Activated T-cell treated with anti-CD3 and anti-CD28 coated beads for 48 hours (primary cell): ENCODE measurements around the gene NFATC1.
"Not testable (repeated sequence)": the region's sequence is repeated elsewhere in the genome, so short reads cannot be mapped to it uniquely, and the experiment has no call there.

Source experiments
- DNase-seq: peaks from one replicate; pipeline ENCODE4 v3.0.0-alpha.2; 2020; ENCODE audit warnings: low read depth

The NFATC1 gene

DNA sequence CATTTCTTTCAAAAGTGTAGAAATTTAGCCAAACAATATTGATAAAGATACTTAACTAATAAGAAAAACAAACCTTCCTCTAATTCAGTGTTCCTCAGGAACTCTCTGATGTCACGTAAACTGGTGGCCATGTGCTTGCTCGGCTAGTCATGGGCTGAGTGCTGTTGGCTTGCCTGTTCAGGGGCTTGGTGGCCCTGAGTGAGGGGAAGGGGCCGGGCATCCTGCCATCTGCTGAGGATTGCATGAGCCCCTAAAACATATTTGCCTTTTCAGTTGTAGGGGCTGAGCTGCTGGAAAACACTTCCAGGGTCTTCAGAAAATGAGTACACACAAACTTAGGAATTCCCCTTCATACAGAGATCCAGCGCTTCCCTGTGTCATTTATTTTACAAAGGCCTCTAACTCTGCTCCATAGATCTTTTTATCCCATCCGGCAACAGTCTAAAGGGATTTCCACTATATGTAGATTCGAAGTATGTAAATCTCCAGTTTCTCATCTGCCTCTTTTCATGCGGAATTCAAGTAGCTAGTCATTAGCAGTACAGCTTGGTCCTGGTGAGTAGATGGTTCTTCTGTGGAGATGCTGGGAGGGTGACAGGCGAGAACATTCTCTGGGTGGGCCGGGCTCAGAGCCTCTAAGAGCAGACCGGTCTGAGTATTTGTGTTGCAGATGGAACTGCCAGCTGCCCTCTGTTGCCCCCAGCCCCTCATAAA, 20.1 kb upstream of the NFATC1 start:
- no peak for DNase-seq

DNA sequence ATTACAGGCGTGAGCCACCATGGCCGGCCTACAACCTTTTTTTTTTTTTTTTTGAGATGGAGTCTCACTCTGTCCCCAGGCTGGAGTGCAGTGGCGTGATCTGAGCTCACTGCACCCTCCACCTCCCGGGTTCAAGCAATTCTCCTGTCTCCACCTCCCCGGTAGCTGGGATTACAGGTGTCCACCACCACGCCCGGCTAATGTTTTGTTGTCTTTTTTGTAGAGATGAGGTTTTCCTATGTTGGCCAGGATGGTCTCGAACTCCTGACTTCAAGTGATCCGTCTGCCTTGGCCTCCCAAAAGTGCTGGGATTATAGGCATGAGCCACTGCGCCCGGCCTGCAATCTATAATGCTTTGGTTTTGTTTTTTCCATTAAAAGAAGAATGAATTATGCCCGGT, 19.1 kb upstream of the NFATC1 start:
- DNase-seq = not testable (repeated sequence)

DNA sequence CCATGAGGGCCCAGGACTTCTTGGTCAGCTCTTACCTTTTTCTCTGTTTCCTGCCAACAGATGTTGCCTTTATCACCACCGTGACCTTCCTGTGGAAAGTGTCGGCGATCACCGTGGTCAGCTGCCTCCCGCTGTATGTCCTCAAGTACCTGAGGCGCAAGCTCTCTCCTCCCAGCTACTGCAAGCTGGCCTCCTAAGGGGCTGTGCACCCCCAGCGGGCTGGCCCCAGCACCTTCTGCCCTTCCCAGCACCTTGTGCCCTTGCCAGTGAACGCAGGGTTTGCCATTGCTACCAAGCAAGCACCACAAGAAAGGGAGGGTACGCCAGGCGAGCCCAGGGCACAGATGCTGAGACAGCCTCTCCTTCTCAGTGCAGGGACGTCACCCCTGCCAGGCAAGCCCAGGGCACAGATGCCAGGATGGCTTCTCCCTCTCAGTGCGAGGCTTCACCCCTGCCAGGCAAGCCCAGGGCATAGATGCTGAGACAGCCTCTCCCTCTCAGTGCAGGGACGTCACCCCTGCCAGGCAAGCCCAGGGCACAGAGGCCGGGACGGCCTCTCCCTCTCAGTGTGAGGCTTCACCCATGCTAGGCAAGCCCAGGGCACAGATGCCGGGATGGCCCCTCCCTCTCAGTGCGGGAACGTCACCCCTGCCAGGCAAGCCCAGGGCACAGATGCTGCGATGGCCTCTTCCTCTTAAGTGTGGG, 18.4 kb upstream of the NFATC1 start:
- no peak for DNase-seq

DNA sequence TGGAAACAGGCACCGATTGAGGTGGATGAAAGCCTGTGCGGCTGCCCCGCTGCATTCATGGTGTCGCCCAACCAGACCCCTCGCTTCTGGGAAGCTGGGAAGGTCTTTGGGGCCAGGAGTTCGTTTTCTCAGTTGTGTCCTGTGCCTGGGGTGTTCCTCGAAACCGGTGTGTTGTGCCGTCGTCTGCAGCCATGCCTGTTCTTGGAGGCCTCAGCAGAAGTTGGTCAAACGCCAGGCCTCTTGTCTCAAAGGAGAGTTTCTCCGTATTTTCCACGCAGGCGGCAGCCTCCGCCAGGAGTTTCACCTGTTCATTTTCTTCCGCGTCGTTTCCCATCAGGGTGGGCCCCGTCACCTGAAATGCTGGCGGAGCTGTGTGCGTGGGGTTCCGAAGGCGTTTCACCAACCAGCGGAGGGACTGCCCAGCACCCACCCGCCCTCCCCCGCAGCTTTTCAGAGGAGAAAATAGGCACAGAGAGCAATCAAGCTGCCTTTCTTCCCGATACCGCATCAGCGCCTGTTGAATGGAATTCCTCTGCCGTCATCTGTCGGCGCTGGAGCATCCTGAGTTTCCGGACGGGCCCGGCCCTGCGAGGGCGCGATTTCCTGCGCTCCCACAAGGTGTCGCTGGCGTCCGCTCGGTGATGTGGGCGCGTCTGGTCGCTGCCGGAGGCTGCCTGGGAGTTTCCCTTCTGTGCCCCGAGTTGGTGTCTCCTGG, 17.0 kb upstream of the NFATC1 start:
- DNase-seq = peak; percentile 77

DNA sequence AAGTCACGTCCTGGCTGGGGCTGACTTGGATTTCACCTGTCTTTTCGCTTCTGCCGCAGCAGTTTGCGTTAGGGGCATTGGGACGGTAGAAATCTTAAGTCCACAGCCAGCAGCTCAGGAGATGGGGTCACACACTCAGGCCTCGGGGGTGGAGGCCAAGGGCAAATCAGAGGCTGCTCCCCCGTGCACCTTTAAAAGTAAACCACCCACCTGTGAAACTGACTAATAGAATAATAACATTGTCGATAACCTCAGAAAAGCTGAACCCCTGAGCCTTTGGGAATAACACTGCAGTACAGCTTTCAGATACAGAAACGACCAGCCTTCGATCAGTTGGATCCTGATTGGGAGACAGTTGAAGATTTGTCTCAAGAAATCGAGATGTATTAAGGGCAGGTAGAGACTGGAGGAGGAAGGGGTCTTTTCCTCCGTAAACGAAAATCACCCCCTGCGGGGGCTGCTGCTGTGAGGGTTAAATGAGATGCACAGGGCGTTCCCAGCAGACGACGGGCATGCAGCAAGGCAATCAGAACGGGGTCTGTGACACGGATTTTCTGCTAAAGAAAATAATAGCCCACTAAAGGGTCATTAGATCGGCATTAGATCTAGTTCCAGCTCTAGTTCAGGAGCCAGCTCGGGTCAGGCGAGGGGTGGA, 16.4 kb upstream of the NFATC1 start:
- DNase-seq = no peak

DNA sequence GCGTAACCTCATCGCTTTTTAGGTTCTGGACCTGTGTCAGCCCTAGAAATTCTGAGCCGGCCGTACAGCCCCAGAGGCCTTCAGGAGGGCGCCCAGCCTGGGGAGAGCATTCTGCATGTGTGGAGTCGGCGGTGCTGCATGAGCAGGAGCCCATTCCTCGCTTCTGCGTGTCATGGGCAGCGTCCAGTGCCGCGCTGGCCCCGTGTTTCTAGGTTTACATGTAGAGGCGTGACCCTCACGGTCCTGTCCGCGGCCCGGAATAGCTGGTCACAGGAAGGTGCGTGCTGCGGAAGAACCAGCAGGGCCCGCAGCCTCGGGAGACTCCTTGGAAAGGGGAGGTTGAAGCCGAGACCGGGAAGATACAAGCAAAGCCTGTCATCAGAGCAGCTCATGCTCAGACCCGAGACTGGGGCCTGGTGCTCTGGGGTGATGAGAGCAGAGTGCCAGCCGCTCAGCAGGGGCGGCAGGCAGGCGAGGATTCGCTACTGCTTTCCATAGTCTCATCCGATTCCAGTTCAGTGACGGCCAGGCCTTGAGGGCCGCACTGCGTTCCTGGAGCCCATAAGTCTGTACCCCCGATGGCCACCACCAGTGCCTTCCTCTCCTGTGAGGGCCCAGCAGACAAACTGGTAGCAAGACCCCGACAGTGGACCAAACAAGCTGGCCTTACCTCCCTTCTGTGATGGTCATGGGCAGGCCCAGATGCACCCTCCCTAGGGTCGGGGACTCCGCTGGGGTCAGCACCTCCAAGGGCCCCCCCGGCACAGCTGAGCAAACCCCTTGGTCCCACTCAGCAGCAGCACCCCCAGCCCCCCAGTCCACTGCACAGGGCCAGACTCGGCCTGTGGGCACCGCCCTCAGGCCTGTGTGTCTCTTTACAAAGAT, 15.6 kb upstream of the NFATC1 start:
- DNase-seq = no peak

DNA sequence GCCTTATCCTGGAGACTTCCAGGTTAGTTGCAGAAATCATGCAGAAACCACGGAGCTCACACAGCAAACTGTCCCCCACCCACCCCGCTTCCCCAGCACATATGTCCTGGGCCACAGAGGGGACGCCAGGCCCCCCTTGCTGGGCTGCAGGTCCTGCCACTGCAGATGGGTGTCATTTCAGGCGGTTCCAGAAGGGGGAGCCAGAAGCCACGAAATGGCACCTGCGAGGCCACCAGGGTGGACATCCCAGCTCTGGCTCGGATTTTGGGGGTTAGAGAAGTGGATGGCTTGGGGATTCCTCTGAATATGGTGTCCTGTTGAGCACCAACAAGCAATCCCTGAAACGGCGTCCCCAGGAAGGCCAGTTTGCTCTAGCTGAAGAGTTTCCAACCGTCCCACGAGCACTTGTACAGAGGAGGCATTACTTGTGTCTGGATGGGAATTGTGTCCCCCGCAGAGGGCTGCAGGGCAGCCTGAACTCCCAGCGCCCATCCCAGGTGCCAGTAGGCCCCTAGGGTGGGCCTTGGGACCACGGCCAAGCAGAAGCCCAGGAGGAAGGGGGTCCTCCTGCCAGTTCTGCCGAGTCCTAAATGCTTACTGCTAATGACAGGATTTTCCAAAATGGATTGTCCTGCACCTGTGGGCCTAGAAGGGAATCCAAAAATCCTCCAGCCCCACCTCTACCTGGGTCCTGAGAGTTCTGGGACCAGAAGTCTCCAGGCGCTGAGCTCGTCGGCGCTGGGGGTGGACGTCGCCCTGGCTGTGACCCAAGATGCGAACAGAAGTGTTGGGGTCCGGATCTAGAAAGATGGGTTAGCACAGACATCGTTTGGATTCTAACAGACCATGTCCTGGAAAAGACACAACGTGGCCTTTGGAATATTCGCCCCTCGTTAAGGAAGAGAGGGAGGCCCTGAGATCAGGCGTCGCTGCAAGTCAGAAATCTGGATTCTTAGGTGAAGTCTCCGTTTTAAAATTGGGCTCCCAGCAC, 14.6 kb upstream of the NFATC1 start:
- DNase-seq = no peak

DNA sequence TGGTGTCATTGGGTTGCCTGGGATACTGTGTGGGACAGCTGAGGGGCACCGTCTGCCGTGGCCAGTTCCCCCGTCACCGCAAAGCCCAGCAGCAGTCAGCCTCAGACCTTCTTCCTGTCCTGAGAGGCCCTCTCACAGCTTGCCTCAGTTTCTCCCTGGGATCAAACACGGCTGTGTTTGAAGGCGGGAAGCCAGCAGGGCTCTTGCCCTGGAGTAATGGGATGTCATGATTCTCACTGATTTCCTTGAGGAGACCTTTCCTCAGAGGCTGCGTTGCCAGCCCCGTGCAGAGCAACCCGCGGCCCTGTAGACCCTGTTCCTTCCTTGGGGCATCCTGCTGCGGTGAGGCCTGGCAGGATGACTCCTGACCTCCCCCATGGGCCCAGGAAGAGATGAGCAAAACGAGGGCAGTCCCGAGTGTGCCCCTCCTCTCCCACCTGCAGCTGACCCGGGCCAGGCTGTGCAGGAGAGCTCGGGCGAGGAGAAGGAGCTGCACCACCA, 13.9 kb upstream of the NFATC1 start:
- no peak for DNase-seq

DNA sequence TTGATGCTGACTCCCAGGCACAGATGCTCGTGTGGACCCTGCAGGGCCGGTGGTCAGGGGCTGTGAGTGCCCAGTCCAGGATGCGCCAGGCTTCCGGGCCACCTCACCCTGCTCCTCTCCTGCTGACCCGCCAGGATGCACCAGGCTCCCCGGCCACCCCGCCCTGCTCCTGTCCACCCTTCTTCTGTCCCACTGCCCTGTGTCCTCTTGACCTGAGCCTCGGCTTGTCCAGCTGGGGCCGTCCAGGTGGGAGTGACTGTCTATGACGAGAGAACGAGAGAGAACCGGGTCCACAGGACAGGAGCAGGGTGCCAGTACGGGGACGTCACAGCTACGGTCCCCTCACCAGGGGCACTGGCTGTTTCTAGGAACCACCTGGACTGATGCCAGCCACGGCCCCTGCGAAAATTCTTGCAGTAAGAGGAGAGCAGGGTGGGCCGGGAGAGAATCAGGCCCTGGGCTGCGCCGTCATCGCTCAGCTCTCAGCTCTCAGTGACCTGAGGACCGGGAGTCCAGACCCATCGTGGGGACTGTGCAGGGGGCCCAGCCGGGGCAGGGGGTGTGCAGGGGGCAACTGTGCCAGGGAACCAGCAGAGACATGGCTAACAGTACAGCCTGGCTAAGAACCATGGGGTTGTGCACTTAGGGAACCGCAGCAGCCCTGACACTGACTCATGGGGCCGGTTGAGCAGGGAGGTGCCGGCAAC, 12.9 kb upstream of the NFATC1 start:
- DNase-seq = no peak

DNA sequence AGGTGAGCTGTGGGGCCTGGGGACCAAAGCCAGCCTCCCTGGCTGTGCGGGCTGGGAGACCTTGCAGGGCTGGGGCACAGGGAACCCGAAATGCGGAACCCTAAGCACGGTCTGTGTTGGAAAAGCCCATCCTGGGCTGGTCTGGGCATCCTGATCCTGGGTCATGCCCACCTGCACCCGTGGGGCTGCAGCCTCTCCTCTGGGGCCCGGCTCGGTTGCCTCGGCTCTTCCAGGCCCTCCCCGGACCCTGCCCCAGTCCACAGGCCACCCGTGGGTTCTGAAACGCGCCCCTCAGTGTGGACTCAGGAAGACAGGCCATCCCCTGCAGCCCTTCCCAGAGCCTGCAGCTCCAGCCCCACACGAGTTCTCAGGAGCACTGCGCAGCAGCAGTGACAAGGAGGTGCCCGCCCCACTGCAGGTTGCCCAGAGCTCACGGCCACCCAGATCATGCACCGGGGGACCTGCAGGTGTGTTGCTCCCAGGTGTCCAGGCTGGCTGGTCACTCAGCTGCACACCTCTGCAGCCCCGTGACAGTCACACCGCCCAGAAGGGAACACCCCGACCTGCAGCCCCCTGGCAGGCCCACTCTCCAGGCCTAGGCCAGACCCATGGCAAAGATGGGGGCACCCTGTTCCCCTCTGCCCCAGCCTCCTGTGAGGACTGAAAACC, 12.2 kb upstream of the NFATC1 start:
- DNase-seq = no peak

DNA sequence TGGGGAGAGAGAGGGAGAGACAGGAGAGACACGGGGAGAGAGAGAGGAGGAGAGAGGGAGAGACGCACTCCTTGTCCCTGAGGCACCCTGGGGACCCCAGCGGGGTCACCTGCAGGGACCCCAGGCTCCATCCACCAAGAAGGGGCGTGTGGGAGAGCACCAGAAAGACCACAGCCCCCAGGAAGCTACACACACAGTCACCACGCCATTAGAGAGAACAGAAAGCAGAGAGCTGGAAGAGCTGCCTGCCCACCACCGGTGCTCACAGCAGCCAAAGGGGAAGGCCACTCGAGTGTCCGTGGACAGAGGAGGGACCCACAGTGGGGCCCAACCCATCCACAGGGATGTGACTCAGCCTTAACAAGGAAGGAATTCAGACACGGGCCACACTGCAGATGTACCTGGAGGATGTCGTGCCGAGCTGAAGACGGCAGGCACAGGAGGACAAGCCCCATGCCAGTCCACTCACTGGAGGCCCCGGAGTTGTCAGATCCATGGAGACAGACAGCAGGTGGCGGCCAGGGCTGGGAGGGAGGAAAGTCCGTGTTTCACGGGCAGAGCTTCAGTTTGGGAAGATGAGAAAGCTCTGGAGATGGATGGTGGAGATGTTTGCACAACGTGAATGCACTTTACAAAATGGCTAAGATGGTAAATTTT, 11.5 kb upstream of the NFATC1 start:
- DNase-seq = no peak

DNA sequence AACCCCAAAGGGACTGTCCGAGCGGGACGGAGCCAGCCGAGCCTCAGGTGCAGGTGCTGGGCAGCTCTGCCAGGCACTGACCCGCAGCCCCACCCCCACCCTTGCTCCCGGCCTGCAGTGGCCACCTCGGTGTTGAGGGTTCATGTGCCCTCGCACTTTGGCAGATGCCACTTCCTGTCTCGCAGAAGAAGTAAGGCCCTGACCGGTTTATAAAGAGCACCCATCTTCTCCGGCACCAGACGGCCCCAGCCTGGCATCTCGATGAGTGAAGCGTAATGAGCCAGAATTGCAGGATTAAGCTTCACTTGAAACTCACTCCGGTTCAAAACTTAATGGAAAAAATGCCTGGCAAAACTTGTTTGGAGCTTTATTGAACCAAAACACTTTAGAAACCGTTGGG, 10.9 kb upstream of the NFATC1 start:
- DNase-seq = no peak

DNA sequence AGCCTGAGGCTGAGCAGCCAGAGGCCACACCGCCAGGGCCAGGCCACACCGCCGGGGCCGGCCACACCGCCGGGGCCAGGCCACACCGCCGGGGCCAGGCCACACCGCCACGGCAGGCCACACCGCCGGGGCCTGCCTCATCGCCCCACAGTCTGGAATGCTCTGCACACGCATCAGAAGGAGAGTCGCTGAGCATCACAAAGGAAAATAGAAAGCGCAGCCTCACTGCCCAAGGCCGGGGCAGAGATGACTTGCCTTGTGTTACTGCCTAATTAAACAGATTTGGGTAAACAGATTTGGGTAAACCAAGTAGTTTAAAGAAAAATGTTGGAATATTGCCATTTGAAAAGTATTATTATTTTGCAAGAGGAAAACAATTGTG, 10.4 kb upstream of the NFATC1 start:
- DNase-seq = no peak

DNA sequence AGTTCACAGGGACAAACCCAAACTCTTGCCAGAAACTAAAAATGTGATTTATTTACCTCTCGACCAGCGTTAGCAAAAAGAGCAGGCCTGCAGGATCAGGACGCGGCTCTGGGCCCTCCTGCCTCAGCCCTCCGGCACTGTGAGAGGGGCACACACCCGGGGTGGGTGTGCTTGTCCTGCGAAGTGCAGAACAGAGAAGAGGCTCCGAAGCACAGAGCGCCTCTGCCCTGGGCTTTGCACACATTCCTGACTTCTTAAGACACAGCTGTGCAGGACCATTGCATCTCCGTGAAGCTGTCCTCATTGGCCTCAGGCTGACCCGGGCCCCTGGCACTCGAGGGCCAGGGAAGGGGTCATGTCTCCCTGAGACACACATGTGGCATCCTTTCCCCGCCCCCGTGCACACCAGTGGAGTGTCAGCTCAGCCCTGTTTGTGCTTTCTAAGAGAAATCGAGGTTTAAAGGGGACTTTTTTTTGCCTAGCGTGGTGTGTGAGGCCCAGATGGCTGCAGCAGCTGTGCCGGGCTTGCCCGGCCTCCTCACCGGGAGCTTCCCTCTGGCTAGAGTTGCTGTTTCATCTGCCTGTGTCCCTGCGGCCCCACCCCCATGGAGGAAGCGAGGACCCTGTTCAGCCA, 9.9 kb upstream of the NFATC1 start:
- no peak for DNase-seq

DNA sequence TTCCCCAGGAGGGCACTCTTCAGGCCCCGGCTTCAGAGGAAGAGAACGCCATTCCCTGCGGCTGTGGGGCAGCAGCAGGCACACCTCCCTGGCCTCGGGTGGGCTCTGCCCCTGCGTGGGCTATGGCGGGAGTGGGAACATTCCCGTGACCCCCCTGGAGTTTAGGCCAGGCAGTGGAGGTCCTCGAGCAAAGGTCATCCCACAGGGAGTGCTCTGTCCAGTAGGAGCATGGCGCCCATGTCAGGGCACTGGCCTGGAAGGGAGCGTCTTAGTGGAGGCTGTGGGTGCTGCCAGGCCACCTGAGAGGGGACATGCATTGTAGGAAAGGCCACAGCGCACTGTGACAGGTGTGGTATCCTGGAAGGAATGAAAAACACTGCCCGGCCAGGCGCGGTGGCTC, 9.2 kb upstream of the NFATC1 start:
- no peak for DNase-seq

DNA sequence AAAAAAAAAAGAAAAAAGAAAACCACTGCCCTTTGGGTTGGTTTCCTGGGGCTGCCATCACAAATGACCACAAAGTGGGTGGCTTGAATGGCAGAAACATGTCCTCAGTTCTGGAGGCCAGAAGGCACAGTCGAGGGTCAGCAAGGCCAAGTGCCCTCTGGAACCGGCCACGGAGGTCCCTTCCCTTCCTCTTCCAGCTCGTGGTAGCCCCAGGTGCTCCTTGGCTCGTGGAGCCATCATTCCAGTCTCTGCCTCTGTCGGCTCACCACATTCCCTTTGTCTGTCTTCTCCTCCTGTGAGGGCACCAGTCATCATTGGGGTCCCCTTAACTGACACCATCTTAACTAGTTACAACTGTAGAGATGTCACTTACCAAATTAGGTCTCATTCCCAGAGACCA, 8.5 kb upstream of the NFATC1 start:
- no peak for DNase-seq

DNA sequence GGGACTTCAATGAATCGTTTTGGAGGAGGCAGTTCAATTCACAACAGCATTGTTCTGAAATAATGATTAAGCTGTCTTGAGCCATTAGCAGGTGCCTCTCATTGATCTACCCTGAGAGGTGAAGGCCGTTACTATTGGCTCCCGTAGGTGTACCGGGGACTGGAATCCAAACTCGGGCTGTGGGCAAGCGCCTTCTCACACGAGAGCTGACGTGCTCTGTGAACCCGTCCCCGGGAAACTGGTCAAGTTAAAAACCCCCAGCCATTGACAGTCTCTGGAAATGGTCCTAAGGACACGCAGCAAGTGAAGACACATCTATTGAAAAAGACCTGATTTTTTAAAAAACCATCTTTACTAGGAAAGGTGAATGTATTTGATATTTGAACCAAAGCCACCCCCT, 8.1 kb upstream of the NFATC1 start:
- no peak for DNase-seq

DNA sequence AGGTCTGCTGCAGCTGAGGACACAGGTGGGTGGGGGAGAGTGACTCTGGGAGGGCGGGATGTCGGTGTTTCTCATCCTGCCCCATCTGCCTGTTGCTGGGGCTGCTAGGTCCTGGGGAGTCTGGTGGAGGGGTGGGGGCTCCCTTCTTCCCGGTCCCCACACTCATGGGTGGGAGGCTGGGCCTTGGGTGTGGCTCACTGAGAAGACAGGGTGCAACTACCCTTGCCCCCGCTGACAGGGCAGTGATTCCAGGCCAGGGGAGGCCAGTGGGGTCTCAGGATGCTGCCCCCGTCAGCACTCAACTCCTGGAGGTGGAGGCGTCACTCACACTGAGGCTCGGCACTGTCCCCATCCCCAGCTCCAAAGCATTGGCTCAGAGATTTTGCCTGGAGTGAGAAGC, 7.7 kb upstream of the NFATC1 start:
- no peak for DNase-seq
